Colonic mucosa (tissue), 4 donors: ENCODE measurements around the gene ZNF653. TPM values are rescaled to one million over a fixed set of nuclear protein-coding genes. Genes with fewer than 3 reads are reported as not detected.
A peak's percentile ranks its signal among the peaks of the same experiment; 100 is the strongest.

Experiments used
- DNase-seq: peaks from one replicate; pipeline ENCODE4 v3.0.0-alpha.2; 2020
- H3K27ac ChIP-seq: fragments of 200-600 bp; one replicate; pipeline ENCODE4 v1.8.0; 2021
- H3K27me3 ChIP-seq: fragments of 200-600 bp; one replicate; pipeline ENCODE4 v1.8.0; 2021
- H3K36me3 ChIP-seq: fragments of 200-600 bp; one replicate; pipeline ENCODE4 v1.8.0; 2021
- H3K4me1 ChIP-seq: fragments of 200-600 bp; one replicate; pipeline ENCODE4 v1.8.0; 2021; ENCODE audit warnings: mild to moderate bottlenecking
- H3K4me3 ChIP-seq: fragments of 200-600 bp; one replicate; pipeline ENCODE4 v1.8.0; 2021
- H3K9ac ChIP-seq, 2 donors: one replicate each; pipeline ENCODE4 v1.7.0; 2013; ENCODE audit warnings: control low read depth in 2 of 2, low read depth in 2 of 2, low read length in 2 of 2
- H3K9me3 ChIP-seq: fragments of 200-600 bp; one replicate; pipeline ENCODE4 v1.8.0; 2021
- CTCF ChIP-seq: fragments of 200-600 bp; IDR thresholded peaks from one replicate; pipeline ENCODE4 v1.8.0; 2022; ENCODE audit warnings: antibody characterized with exemption, mild to moderate bottlenecking
- intact Hi-C: fragments of 100-400 bp; cut with DNase I; formaldehyde crosslinking; loops from one replicate; pipeline ENCODE4 v1.14.1; 2022
- total RNA-seq, 2 donors: library from RNA; stranded (reverse); fragmentation: NEBNext Ultra II Directional in 1 of 2; extraction: Animal tissue kit (Norgen Biotek cat#: 25700) in 1 of 2; gene quantifications; one replicate each; pipeline ENCODE4 v1.2.1, GENCODE V29; 2021
- donor health status: healthy.
- donor health status: DM: no; HTN: no; CAD: no.
- donor health status: DM: no; HTN: no; CAD: no.

ZNF653 gene
- total RNA-seq, 2 donors from 2014 or later = 10.6 to 14.2 TPM

- TF ChIP-seq CTCF = no peak
- H3K36me3 ChIP-seq = peaks cover 5% of the 10 kb centered on the region
- DNase-seq = no peak
- intact Hi-C loops = loop anchor here (5.0 kb wide), 1 partner anchor 87 kb away; no protein-coding TSS in a partner anchor
- H3K4me3 ChIP-seq = no peak overlapping the region
- H3K27me3 ChIP-seq = no peaks in the 10 kb centered on the region
- H3K4me1 ChIP-seq = no peaks in the 10 kb centered on the region
- no peak overlapping the region for H3K27ac ChIP-seq
- H3K9ac ChIP-seq = no peak overlapping the region
- no peaks in the 10 kb centered on the region for H3K9me3 ChIP-seq
Observed at GRCh38 chr19:11499890-11500420, 5.7 kb downstream of the ZNF653 start.

DNA sequence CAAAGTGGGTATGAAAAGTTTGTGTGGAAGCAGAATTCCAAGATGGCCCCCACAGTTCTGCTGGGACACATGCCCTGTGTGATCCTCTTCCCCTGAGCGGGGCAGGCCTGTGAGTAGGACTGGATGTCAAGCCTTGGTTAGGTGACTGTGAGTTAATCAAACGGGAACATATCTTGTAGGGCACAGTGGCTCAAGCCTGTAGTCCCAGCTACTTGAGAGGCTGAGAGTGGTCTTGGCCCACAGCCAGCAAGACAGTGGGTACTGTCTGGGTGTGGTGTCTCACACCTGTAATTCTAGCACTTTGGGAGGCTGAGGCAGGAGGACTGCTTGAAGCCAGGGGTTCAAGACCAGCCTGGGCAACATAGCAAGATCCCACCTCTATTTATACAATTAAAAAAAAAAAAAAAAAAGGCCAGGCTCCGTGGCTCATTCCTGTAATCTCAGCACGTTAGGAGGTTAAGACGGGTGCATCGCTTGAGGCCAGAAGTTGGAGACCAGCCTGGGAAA lies 6.4 kb downstream of the ZNF653 start:
- peaks cover 5% of the 10 kb centered on the region for H3K36me3 ChIP-seq
- intact Hi-C loops = loop anchor here (5.0 kb wide), 1 partner anchor 88 kb away; no protein-coding TSS in a partner anchor
- H3K9ac ChIP-seq = no peak overlapping the region
- no peaks in the 10 kb centered on the region for H3K27me3 ChIP-seq
- no peak overlapping the region for H3K4me3 ChIP-seq
- H3K4me1 ChIP-seq = no peaks in the 10 kb centered on the region
- TF ChIP-seq CTCF = no peak
- no peak for DNase-seq
- no peaks in the 10 kb centered on the region for H3K9me3 ChIP-seq
- no peak overlapping the region for H3K27ac ChIP-seq

DNA sequence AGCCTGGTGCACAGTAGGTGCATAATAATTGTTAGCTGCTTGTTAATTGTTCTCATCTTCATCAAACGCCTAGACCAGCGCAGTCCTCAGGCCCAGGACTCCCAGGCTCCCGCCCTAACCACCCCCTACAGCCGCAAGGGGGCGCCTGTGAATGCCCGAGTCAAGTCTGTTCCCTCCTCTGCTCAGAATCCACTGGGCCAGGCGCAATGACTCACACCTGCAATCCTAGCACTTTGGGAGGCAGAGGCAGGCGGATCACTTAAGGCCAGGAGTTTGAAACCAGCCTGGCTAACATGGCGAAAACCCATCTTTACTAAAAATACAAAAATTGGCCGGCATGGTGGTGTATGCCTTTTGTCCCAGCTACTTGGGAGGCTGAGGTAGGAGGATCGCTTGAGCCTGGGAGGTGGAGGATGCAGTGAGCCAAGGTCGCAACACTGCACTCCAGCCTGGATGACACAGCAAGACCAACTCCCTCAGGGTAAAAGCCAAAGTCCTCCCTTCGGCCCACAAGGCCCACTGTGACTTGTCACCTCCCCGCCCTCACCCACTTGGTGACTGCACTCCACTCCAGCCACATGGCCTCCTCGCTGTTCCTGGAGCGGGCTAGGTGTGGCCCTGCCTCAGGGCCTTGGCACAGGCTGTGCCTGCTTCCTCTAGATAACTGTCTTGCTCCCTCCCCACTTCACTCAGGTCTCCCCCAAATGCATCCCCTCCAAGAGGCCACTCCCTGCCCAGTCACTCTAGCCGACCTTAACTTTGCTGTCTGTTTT lies 9.1 kb downstream of the ZNF653 start:
- TF ChIP-seq CTCF = peak; percentile 68
- intact Hi-C loops = loop anchor here (5.0 kb wide), 1 partner anchor 91 kb away; no protein-coding TSS in a partner anchor
- peaks cover 5% of the 10 kb centered on the region for H3K36me3 ChIP-seq

GRCh38 chr19:11495885-11496284 lies 9.8 kb downstream of the ZNF653 start:
- peaks cover 5% of the 10 kb centered on the region for H3K36me3 ChIP-seq
- intact Hi-C loops = loop anchor here (5.0 kb wide), 1 partner anchor 91 kb away; no protein-coding TSS in a partner anchor
- no peak for DNase-seq
- H3K9ac ChIP-seq = no peak overlapping the region
- no peak overlapping the region for H3K27ac ChIP-seq
- H3K9me3 ChIP-seq = no peaks in the 10 kb centered on the region
- no peaks in the 10 kb centered on the region for H3K4me1 ChIP-seq
- TF ChIP-seq CTCF = no peak
- H3K27me3 ChIP-seq = no peaks in the 10 kb centered on the region
- no peak overlapping the region for H3K4me3 ChIP-seq

More for the DNA sequence above, 9.1 kb downstream of the ZNF653 start:
- Histone ChIP-seq H3K27ac (no peak overlapping the region), H3K4me3 (no peak overlapping the region), H3K9me3 (no peaks in the 10 kb centered on the region), H3K4me1 (no peaks in the 10 kb centered on the region), H3K27me3 (no peaks in the 10 kb centered on the region), H3K9ac (no peak overlapping the region)
- peak; percentile 72 for DNase-seq

DNA sequence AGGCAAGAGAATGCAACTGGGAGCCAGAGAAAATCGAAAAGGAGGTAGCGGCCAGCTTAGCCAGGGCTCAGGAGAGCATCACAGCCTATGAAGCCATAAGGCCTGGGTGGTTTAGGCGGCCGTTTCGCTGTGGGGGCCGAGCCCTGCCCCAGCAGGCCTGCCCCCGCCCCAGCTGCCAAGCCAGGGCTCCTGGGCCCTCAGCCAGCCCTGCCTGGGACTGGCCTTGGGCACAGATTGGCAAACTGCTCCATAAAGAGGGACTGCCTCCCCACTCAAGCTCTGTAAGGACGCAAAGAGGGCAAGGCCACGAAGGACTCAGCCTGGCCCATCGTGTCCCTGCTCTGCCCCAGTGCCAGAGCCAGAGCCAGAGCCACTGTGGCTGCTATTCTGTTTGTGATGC lies 10.2 kb downstream of the ZNF653 start:
- Histone ChIP-seq H3K27me3 (no peaks in the 10 kb centered on the region), H3K9ac (no peak overlapping the region), H3K27ac (no peak overlapping the region), H3K36me3 (peaks cover 5% of the 10 kb centered on the region), H3K9me3 (no peaks in the 10 kb centered on the region), H3K4me1 (no peaks in the 10 kb centered on the region), H3K4me3 (no peak overlapping the region)
- TF ChIP-seq CTCF = no peak
- intact Hi-C loops = loop anchor here (5.0 kb wide), 1 partner anchor 92 kb away; no protein-coding TSS in a partner anchor
- DNase-seq = no peak
